Right lobe of liver (tissue), 4 donors: ENCODE measurements around the gene DENND6A.

Source experiments
- POLR2A ChIP-seq: fragments of 450-650 bp; IDR thresholded peaks from one replicate; pipeline ENCODE4 v1.6.1; 2017; ENCODE audit warnings: antibody characterized with exemption, mild to moderate bottlenecking
- TF ChIP-seq, protein P1 (sequence below), 4 donors: fragments of 200-600 bp in 3 of 4; fragments of 450-650 bp in 1 of 4; IDR thresholded peaks; one replicate each; pipeline versions ENCODE4 v1.5.1 to v1.8.0; 2016 to 2022; ENCODE audit warnings: antibody characterized with exemption in 4 of 4, mild to moderate bottlenecking in 2 of 4
- donor health status: DM: no; HTN: no; CAD: no.
- donor health status: DM: no; HTN: no; CAD: no.
- donor health status: DM: no; HTN: yes; CAD: no.

DNA sequence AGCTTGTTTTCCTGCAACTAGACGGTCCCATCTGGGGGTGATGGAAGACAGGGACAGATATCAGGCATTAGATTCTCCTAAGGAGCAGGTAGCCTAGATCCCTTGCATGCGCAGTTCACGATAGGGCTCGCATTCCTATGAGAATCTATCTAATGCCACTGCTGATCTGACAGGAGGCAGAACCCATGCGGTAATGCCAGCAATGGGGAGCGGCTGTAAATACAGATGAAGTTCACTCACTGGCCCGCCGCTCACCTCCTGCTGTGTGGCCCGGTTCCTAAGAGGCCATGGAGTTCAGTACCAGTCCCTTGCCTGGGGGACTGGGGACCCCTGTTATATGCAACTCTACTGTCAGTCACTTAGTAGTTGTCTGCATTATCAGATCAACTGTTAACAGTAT, 7.9 kb upstream of the DENND6A start:
- TF ChIP-seq, protein P1, sequence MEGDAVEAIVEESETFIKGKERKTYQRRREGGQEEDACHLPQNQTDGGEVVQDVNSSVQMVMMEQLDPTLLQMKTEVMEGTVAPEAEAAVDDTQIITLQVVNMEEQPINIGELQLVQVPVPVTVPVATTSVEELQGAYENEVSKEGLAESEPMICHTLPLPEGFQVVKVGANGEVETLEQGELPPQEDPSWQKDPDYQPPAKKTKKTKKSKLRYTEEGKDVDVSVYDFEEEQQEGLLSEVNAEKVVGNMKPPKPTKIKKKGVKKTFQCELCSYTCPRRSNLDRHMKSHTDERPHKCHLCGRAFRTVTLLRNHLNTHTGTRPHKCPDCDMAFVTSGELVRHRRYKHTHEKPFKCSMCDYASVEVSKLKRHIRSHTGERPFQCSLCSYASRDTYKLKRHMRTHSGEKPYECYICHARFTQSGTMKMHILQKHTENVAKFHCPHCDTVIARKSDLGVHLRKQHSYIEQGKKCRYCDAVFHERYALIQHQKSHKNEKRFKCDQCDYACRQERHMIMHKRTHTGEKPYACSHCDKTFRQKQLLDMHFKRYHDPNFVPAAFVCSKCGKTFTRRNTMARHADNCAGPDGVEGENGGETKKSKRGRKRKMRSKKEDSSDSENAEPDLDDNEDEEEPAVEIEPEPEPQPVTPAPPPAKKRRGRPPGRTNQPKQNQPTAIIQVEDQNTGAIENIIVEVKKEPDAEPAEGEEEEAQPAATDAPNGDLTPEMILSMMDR (IDR thresholded peaks at IDR 0.05): no peak
- TF ChIP-seq POLR2A: no peak
